SK-N-SH (cell line): ENCODE data around the gene MAPKAPK5. TPM values are rescaled to one million over a fixed set of nuclear protein-coding genes. Genes with fewer than 3 reads are reported as not detected.

ENCODE experiments used
- CTCF ChIA-PET: fragments of 300-600, 350-600 bp; formaldehyde crosslinking; extraction: SDS; loops from one replicate; lab custom pipeline; 2021; lab: Yijun Ruan, JAX
- POLR2A ChIA-PET: fragments of 350-600 bp; sonication (Branson Sonifier 250); formaldehyde crosslinking; extraction: SDS; loops from one replicate; lab custom pipeline; 2020; ENCODE audit warnings: antibody characterized with exemption, inconsistent platforms; lab: Yijun Ruan, JAX
- DNase-seq: peaks from one replicate; pipeline ENCODE4 v3.0.0; 2012
- H2AFZ ChIP-seq: fragments of 200-600 bp; sonication (generic); 2 replicates; pipeline ENCODE4 v1.8.1; 2016; ENCODE audit warnings: antibody characterized with exemption, mild to moderate bottlenecking, low read depth
- H3F3A ChIP-seq: fragments of 200-600 bp; sonication (generic); replicated peaks from 2 replicates; pipeline ENCODE3; 2016; ENCODE audit warnings: antibody characterized with exemption, mild to moderate bottlenecking; ENCODE audit not compliant: insufficient read depth
- H3K27ac ChIP-seq, 2 experiments: fragments of 200-500 bp in 1 of 2; fragments of 200-600 bp in 1 of 2; sonication (Bioruptor generic) in 1 of 2; sonication (generic), shearing (Covaris generic) in 1 of 2; 2 replicates each; pipeline versions ENCODE4 v1.5.1 to v1.6.1; 2014 to 2016; ENCODE audit warnings: low read depth in 2 of 2, inconsistent platforms in 1 of 2, low read length in 1 of 2, mild to moderate bottlenecking in 1 of 2, mixed read lengths in 1 of 2
- H3K27me3 ChIP-seq: fragments of 200-600 bp; sonication (generic), shearing (Covaris generic); 2 replicates; pipeline ENCODE4 v1.6.1; 2016; ENCODE audit warnings: mixed run types; ENCODE audit not compliant: insufficient read depth
- H3K36me3 ChIP-seq, 2 experiments: fragments of 200-500 bp in 1 of 2; fragments of 200-600 bp in 1 of 2; sonication (Bioruptor generic) in 1 of 2; sonication (generic) in 1 of 2; replicated peaks in 1 of 2; 2 replicates each; pipeline versions ENCODE3 to v1.5.1; 2014 to 2016; ENCODE audit warnings: low read length in 1 of 2, mild to moderate bottlenecking in 1 of 2; ENCODE audit not compliant: insufficient read depth in 2 of 2, control insufficient read depth in 1 of 2
- H3K4me1 ChIP-seq, 2 experiments: fragments of 200-500 bp in 1 of 2; fragments of 200-600 bp in 1 of 2; sonication (Bioruptor generic) in 1 of 2; sonication (generic), shearing (Covaris generic) in 1 of 2; 2 replicates each; pipeline versions ENCODE4 v1.5.1 to v1.6.1; 2014 to 2016; ENCODE audit warnings: low read depth in 1 of 2, low read length in 1 of 2, mixed run types in 1 of 2; ENCODE audit not compliant: insufficient read depth in 2 of 2, control insufficient read depth in 1 of 2
- H3K4me2 ChIP-seq: fragments of 200-600 bp; sonication (generic), shearing (Covaris generic); 2 replicates; pipeline ENCODE4 v1.6.1; 2017; ENCODE audit warnings: mixed run types
- H3K4me3 ChIP-seq, 2 experiments: fragments of 200-500 bp in 1 of 2; fragments of 200-600 bp in 1 of 2; sonication (Bioruptor generic) in 1 of 2; sonication (generic), shearing (Covaris generic) in 1 of 2; 2 replicates each; pipeline versions ENCODE4 v1.5.1 to v1.8.1; 2014 to 2016; ENCODE audit warnings: low read depth in 2 of 2, inconsistent platforms in 1 of 2, low read length in 1 of 2, mild to moderate bottlenecking in 1 of 2, mixed read lengths in 1 of 2, moderate library complexity in 1 of 2
- H3K79me2 ChIP-seq: fragments of 200-600 bp; sonication (generic); 2 replicates; pipeline ENCODE4 v1.8.1; 2017; ENCODE audit warnings: mild to moderate bottlenecking; ENCODE audit not compliant: insufficient read depth
- H3K9ac ChIP-seq: fragments of 200-600 bp; sonication (generic); 2 replicates; pipeline ENCODE4 v1.6.1; 2017; ENCODE audit warnings: mixed run types
- H3K9me2 ChIP-seq: fragments of 200-600 bp; sonication (generic); 2 replicates; pipeline ENCODE4 v1.6.1; 2017; ENCODE audit warnings: mixed run types
- H3K9me3 ChIP-seq: fragments of 200-600 bp; sonication (generic); 2 replicates; pipeline ENCODE4 v1.6.1; 2017; ENCODE audit warnings: mixed run types, mild to moderate bottlenecking, moderate library complexity
- H4K20me1 ChIP-seq: fragments of 200-600 bp; sonication (generic); 2 replicates; pipeline ENCODE4 v1.6.1; 2017; ENCODE audit warnings: mild to moderate bottlenecking, mixed run types; ENCODE audit not compliant: insufficient read depth
- FOXJ3 ChIP-seq: sonication (generic); formaldehyde crosslinking; IDR thresholded peaks from 2 replicates; pipeline ENCODE4 v1.5.1; 2020; ENCODE audit warnings: mild to moderate bottlenecking, missing genetic modification reagents
- FOXM1 ChIP-seq: IDR thresholded peaks from 2 replicates; pipeline ENCODE4 v1.4.0; 2012; ENCODE audit warnings: low read depth, mild to moderate bottlenecking
- MEF2A ChIP-seq: IDR thresholded peaks from 2 replicates; pipeline ENCODE4 v1.4.0; 2012; ENCODE audit warnings: low read depth, borderline replicate concordance
- MXI1 ChIP-seq: IDR thresholded peaks from 2 replicates; pipeline ENCODE4 v1.6.1; 2012; ENCODE audit warnings: mild to moderate bottlenecking, low read depth, low read length, improper control_type of control experiment
- NFIC ChIP-seq: IDR thresholded peaks from 2 replicates; pipeline ENCODE4 v1.4.0; 2012; ENCODE audit warnings: borderline replicate concordance
- NRF1 ChIP-seq: IDR thresholded peaks from 2 replicates; pipeline ENCODE4 v1.6.1; 2012; ENCODE audit warnings: low read depth, mild to moderate bottlenecking, low read length
- PBX3 ChIP-seq: IDR thresholded peaks from 2 replicates; pipeline ENCODE4; 2012
- SIN3A ChIP-seq: IDR thresholded peaks from 2 replicates; pipeline ENCODE4 v1.6.1; 2012; ENCODE audit warnings: low read depth, mild to moderate bottlenecking, low read length, moderate library complexity, borderline replicate concordance
- TEAD4 ChIP-seq: IDR thresholded peaks from 2 replicates; pipeline ENCODE4 v1.4.0; 2012; ENCODE audit warnings: mild to moderate bottlenecking, borderline replicate concordance; ENCODE audit not compliant: insufficient read depth
- WGBS: methylation state at CpG from one replicate; pipeline ENCODE4 v1.1.6; 2017; ENCODE audit warnings: low lambda C conversion rate; 5-methylcytosine and 5-hydroxymethylcytosine counted together
- polyA plus RNA-seq, 3 experiments: library from polyadenylated mRNA; depleted of rRNA; stranded (reverse); fragments of >200 nt; gene quantifications; 2 replicates each; pipeline ENCODE4 v1.2.3, GENCODE V29; 2012
- TF ChIP-seq, protein P1 (sequence below): IDR thresholded peaks from 2 replicates; pipeline ENCODE4 v1.4.0; 2012; ENCODE audit warnings: low read depth, borderline replicate concordance
- TF ChIP-seq, protein P2 (sequence below): fragments of 150-350 bp; IDR thresholded peaks from 2 replicates; pipeline ENCODE4 v1.6.1; 2016; ENCODE audit warnings: mild to moderate bottlenecking, low read depth, low read length
- TF ChIP-seq, protein P3 (sequence below): IDR thresholded peaks from 2 replicates; pipeline ENCODE4 v1.4.0; 2012; ENCODE audit warnings: low read depth
- TF ChIP-seq, protein P4 (sequence below): IDR thresholded peaks from 2 replicates; pipeline ENCODE4 v1.6.1; 2012; ENCODE audit warnings: mild to moderate bottlenecking, low read depth, low read length, moderate library complexity
- TF ChIP-seq, protein P5 (sequence below): IDR thresholded peaks from 2 replicates; pipeline ENCODE4 v1.4.0; 2012; ENCODE audit warnings: low read depth, borderline replicate concordance

MAPKAPK5 gene
- polyA plus RNA-seq, 1 of the 3 experiments (the other 2 are of a cell fraction) = 38.1 TPM

DNA sequence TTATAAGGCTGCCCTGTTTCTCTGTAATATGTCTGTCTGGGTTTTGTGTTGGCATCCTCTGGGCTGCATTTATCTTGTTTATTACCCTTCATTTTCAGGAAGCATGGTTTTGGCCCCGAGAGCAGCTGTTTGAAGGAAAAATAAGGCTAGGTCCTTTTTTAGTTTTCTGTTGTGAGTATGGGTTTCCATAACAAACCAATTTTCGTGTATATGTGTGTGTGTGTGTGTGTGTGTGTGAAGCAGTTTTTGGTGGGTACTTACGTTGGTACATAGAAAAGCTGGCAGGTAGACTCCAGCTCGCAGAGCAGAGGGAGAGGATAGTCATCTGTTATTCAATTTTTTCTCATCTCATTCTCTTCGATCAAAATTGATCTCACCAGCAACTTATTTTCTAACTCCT lies 52.5 kb downstream of the MAPKAPK5 start:
- peaks cover 41 to 63% of the 10 kb centered on the region in 2 experiments for H3K36me3 ChIP-seq

More for the DNA sequence above, 52.5 kb downstream of the MAPKAPK5 start:
- no peaks in the 10 kb centered on the region for H3F3A ChIP-seq
- H3K9ac ChIP-seq = no peak overlapping the region
- H3K9me3 ChIP-seq = no peaks in the 10 kb centered on the region
- H3K4me2 ChIP-seq = no peak overlapping the region
- no peak overlapping the region for H2AFZ ChIP-seq
- TF ChIP-seq SIN3A = no peak
- no peak for TF ChIP-seq PBX3
- no peak for TF ChIP-seq MEF2A
- no peak for TF ChIP-seq FOXJ3 (CRISPR knock-in tag)
- TF ChIP-seq, protein P1, sequence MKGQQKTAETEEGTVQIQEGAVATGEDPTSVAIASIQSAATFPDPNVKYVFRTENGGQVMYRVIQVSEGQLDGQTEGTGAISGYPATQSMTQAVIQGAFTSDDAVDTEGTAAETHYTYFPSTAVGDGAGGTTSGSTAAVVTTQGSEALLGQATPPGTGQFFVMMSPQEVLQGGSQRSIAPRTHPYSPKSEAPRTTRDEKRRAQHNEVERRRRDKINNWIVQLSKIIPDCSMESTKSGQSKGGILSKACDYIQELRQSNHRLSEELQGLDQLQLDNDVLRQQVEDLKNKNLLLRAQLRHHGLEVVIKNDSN = no peak
- TF ChIP-seq MXI1 = no peak
- TF ChIP-seq, protein P2, sequence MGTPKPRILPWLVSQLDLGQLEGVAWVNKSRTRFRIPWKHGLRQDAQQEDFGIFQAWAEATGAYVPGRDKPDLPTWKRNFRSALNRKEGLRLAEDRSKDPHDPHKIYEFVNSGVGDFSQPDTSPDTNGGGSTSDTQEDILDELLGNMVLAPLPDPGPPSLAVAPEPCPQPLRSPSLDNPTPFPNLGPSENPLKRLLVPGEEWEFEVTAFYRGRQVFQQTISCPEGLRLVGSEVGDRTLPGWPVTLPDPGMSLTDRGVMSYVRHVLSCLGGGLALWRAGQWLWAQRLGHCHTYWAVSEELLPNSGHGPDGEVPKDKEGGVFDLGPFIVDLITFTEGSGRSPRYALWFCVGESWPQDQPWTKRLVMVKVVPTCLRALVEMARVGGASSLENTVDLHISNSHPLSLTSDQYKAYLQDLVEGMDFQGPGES = no peak
- TF ChIP-seq, protein P3, sequence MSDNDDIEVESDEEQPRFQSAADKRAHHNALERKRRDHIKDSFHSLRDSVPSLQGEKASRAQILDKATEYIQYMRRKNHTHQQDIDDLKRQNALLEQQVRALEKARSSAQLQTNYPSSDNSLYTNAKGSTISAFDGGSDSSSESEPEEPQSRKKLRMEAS = no peak
- TF ChIP-seq TEAD4 = no peak
- no peak for TF ChIP-seq FOXM1
- TF ChIP-seq, protein P4, sequence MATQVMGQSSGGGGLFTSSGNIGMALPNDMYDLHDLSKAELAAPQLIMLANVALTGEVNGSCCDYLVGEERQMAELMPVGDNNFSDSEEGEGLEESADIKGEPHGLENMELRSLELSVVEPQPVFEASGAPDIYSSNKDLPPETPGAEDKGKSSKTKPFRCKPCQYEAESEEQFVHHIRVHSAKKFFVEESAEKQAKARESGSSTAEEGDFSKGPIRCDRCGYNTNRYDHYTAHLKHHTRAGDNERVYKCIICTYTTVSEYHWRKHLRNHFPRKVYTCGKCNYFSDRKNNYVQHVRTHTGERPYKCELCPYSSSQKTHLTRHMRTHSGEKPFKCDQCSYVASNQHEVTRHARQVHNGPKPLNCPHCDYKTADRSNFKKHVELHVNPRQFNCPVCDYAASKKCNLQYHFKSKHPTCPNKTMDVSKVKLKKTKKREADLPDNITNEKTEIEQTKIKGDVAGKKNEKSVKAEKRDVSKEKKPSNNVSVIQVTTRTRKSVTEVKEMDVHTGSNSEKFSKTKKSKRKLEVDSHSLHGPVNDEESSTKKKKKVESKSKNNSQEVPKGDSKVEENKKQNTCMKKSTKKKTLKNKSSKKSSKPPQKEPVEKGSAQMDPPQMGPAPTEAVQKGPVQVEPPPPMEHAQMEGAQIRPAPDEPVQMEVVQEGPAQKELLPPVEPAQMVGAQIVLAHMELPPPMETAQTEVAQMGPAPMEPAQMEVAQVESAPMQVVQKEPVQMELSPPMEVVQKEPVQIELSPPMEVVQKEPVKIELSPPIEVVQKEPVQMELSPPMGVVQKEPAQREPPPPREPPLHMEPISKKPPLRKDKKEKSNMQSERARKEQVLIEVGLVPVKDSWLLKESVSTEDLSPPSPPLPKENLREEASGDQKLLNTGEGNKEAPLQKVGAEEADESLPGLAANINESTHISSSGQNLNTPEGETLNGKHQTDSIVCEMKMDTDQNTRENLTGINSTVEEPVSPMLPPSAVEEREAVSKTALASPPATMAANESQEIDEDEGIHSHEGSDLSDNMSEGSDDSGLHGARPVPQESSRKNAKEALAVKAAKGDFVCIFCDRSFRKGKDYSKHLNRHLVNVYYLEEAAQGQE = no peak
- TF ChIP-seq NRF1 = no peak
- TF ChIP-seq NFIC = no peak
- TF ChIP-seq, protein P5, sequence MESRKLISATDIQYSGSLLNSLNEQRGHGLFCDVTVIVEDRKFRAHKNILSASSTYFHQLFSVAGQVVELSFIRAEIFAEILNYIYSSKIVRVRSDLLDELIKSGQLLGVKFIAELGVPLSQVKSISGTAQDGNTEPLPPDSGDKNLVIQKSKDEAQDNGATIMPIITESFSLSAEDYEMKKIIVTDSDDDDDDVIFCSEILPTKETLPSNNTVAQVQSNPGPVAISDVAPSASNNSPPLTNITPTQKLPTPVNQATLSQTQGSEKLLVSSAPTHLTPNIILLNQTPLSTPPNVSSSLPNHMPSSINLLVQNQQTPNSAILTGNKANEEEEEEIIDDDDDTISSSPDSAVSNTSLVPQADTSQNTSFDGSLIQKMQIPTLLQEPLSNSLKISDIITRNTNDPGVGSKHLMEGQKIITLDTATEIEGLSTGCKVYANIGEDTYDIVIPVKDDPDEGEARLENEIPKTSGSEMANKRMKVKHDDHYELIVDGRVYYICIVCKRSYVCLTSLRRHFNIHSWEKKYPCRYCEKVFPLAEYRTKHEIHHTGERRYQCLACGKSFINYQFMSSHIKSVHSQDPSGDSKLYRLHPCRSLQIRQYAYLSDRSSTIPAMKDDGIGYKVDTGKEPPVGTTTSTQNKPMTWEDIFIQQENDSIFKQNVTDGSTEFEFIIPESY = no peak
- no peak overlapping the region for H3K27ac ChIP-seq
- ChIA-PET CTCF (interaction anchor here (0.9 to 1.2 kb wide), 3 partner anchors 9 to 82 kb away, joined by 3 to 4 read pairs (median 4); no protein-coding TSS in a partner anchor), POLR2A (no interaction called here)
- WGBS = 96% methylated on average over 5 of the region's 5 CpGs
- no peak overlapping the region for H3K4me3 ChIP-seq
- DNase-seq = no peak
- H4K20me1 ChIP-seq = no peaks in the 10 kb centered on the region
- no peaks in the 10 kb centered on the region for H3K4me1 ChIP-seq
- H3K9me2 ChIP-seq = no peaks in the 10 kb centered on the region
- no peaks in the 10 kb centered on the region for H3K79me2 ChIP-seq
- H3K27me3 ChIP-seq = no peaks in the 10 kb centered on the region
